HFFc6 (cell line): Measurements from ENCODE around the gene EMB. TPM values are rescaled to one million over a fixed set of nuclear protein-coding genes. Genes with fewer than 3 reads are reported as not detected.
"Not testable (repeated sequence)": the region's sequence is repeated elsewhere in the genome, so short reads cannot be mapped to it uniquely, and the experiment has no call there.

ENCODE experiments used
- DNase-seq: peaks from one replicate; pipeline ENCODE4 v3.0.0-alpha.2; 2018
- H3K27ac Mint-ChIP-seq: 2 replicates; pipeline ENCODE4 v1.8.0; 2020; ENCODE audit warnings: mild to moderate bottlenecking, mixed read lengths
- H3K27me3 Mint-ChIP-seq: 2 replicates; pipeline ENCODE4 v1.8.0; 2021; ENCODE audit warnings: mild to moderate bottlenecking, moderate library complexity, mixed read lengths; ENCODE audit not compliant: insufficient read depth
- H3K36me3 Mint-ChIP-seq: 2 replicates; pipeline ENCODE4 v1.8.0; 2021; ENCODE audit warnings: low read depth, mixed read lengths
- H3K4me1 Mint-ChIP-seq: 2 replicates; pipeline ENCODE4 v1.8.0; 2020; ENCODE audit warnings: low read depth, mixed read lengths
- H3K4me3 Mint-ChIP-seq: 2 replicates; pipeline ENCODE4 v1.8.0; 2020; ENCODE audit warnings: mild to moderate bottlenecking, moderate library complexity, mixed read lengths
- H3K9me3 Mint-ChIP-seq: 2 replicates; pipeline ENCODE4 v1.8.0; 2020; ENCODE audit warnings: mild to moderate bottlenecking, mixed read lengths
- total RNA-seq, 6 experiments: library from RNA; stranded (reverse); fragmentation: NEBNext Ultra II Directional; extraction: Animal tissue kit (Norgen Biotek cat#: 25700); gene quantifications; 2 replicates in 1 of 6; 3 replicates in 5 of 6; pipeline ENCODE4 v1.2.3, GENCODE V29; 2021
- TF ChIP-seq, protein P1 (sequence below): fragments of 200-600 bp; sonication (generic); IDR thresholded peaks from 2 replicates; pipeline ENCODE4 v1.5.0; 2021; ENCODE audit warnings: antibody characterized with exemption, mild to moderate bottlenecking

Gene EMB
- total RNA-seq, 6 experiments from 2014 or later, result not detected

GRCh38 chr5:50447941-50448340 lies 6.9 kb upstream of the EMB start:
- TF ChIP-seq, protein P1, sequence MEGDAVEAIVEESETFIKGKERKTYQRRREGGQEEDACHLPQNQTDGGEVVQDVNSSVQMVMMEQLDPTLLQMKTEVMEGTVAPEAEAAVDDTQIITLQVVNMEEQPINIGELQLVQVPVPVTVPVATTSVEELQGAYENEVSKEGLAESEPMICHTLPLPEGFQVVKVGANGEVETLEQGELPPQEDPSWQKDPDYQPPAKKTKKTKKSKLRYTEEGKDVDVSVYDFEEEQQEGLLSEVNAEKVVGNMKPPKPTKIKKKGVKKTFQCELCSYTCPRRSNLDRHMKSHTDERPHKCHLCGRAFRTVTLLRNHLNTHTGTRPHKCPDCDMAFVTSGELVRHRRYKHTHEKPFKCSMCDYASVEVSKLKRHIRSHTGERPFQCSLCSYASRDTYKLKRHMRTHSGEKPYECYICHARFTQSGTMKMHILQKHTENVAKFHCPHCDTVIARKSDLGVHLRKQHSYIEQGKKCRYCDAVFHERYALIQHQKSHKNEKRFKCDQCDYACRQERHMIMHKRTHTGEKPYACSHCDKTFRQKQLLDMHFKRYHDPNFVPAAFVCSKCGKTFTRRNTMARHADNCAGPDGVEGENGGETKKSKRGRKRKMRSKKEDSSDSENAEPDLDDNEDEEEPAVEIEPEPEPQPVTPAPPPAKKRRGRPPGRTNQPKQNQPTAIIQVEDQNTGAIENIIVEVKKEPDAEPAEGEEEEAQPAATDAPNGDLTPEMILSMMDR, result no peak
- Mint-ChIP-seq H3K36me3 (no peaks in the 10 kb centered on the region), H3K4me1 (no peaks in the 10 kb centered on the region), H3K27ac (no peak overlapping the region), H3K4me3 (no peak overlapping the region), H3K27me3 (no peaks in the 10 kb centered on the region), H3K9me3 (peaks cover 18% of the 10 kb centered on the region)
- no peak for DNase-seq

- DNase-seq, result no peak
- H3K4me1 Mint-ChIP-seq, result no peaks in the 10 kb centered on the region
- peaks cover 18% of the 10 kb centered on the region for H3K9me3 Mint-ChIP-seq
- TF ChIP-seq, protein P1, result no peak
- H3K36me3 Mint-ChIP-seq, result no peaks in the 10 kb centered on the region
- no peak overlapping the region for H3K4me3 Mint-ChIP-seq
- no peak overlapping the region for H3K27ac Mint-ChIP-seq
- H3K27me3 Mint-ChIP-seq, result no peaks in the 10 kb centered on the region
Measured at GRCh38 chr5:50447228-50447627, 6.1 kb upstream of the EMB start.

DNA sequence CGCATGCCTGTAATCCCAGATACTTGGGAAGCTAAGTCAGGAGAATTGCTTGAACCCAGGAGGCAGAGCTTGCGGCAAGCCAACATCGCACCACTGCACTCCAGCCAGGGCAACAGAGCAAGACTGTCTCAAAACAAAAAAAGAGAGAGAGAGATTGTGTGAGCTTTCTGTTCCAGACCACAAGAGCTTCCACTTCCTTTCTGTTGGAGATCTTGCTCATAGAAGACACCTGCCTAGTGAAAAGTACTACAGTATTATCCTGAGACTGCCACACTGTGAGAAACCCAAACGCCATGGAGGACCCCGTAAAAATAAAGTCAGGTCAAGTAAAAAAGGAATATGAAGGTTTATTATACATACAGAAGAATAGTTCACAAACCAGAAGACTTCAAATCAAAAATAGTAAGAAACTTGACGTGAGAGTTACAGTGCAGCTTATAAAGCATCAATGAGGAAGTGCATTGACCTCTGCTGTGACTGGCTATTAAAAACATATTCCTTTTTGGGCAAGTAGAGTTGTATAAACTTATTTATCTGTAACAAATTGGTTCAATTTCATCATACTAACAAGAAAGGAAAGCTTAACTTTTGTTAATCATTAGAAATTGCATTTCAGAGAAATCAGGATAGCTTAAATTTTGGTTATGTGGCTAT lies 4.3 kb upstream of the EMB start:
- Mint-ChIP-seq H3K4me3 (no peak overlapping the region), H3K4me1 (no peaks in the 10 kb centered on the region), H3K27me3 (no peaks in the 10 kb centered on the region), H3K9me3 (peaks cover 17% of the 10 kb centered on the region), H3K27ac (no peak overlapping the region), H3K36me3 (no peaks in the 10 kb centered on the region)
- no peak for DNase-seq
- TF ChIP-seq, protein P1, result no peak

DNA sequence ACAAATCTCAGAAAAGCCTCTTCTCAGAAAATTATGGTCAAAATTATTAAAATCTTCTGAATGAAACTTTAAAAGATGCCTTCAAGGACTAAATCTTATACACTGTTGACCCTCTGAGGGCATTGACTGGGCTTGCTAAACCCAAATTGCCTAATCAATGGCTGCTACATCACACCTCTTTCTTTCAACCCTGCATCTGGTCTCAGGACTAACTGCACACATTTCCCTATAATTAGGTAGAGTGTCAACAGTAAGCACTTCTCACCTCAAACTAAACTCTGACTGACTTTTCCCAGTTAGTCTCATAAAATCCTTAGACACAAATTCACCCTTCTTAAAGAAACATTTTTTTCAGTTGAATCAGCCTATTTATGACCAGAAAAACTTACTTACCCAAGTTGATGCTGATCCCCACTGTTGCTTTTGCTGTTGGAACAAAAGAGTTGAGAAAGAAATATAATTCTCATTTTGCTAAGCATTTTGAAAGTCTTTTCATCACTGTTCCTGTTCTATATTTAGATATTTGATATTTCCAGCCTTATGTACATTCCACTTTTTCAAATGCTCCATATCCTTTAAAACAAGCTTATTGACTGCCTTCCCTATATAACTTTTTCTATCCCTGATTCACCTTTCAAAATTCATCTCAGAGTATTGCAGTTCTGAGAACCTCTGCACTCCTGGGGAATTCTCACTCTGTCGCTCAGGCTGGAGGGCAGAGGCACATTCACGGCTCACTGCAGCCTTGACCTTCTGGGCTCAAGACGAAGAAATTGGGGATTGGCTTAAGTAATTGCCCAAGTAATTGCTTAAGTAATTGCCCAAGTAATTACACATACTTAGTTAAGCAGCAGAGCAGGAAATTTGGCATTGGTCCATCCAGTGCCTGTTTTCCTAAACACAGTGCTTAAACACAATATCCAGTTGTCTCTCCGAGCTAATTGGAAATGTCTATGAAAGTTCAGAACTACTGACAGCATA lies 1.8 kb upstream of the EMB start:
- peaks cover 13% of the 10 kb centered on the region for H3K9me3 Mint-ChIP-seq
- not testable (repeated sequence) for H3K36me3 Mint-ChIP-seq, H3K4me1 Mint-ChIP-seq, H3K27ac Mint-ChIP-seq, DNase-seq, H3K27me3 Mint-ChIP-seq, H3K4me3 Mint-ChIP-seq

DNA sequence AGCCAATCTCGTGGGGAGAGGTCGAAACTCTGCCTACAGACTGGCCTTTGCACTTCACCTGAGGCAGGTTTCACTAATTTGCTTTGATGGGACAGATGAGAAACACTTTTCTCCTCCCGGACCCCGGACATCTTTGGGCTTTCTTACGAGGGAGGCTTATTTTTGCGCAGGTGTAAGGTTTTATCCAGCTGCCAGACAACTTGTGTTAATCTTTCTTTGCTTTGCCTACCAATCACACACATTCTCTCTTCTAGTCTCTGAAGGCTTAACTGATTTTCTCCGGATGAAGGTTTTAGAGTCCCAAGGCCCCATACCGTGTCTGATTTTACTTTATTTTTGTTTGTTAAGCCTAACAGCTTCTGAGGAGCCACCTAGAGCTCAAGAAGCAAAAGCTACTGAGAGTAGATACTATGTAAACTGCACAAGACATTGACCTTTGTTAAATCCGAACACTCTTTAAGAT lies 436 bp upstream of the EMB start:
- no peak for DNase-seq
- Mint-ChIP-seq H3K4me1 (no peaks in the 10 kb centered on the region), H3K9me3 (peaks cover 9% of the 10 kb centered on the region), H3K4me3 (no peak overlapping the region), H3K36me3 (no peaks in the 10 kb centered on the region), H3K27me3 (no peaks in the 10 kb centered on the region), H3K27ac (no peak overlapping the region)
- TF ChIP-seq, protein P1, result no peak

DNA sequence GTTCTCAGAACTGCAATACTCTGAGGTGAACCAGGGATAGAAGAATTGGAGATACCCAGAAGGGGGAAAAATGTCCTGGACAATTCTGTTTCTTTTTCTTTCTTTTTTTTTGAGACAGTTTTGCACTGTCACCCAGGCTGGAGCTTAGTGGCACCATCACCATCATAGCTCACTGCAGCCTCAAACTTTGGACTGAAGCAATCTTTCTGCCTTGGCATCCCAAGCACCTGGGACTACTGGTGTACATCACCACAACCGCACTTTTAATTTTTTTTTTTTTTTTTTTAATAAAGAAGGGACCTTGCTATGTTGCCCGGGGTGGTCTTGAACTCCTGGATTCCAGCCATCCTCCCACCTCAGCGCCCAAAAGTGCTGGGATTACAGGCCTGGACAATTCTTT lies 1.9 kb downstream of the EMB start:
- TF ChIP-seq, protein P1, result no peak
- Mint-ChIP-seq H3K27me3 (no peaks in the 10 kb centered on the region), H3K27ac (no peak overlapping the region), H3K4me1 (no peaks in the 10 kb centered on the region), H3K4me3 (no peak overlapping the region), H3K36me3 (no peaks in the 10 kb centered on the region), H3K9me3 (peaks cover 9% of the 10 kb centered on the region)
- DNase-seq, result no peak

- DNase-seq, H3K4me1 Mint-ChIP-seq, H3K4me3 Mint-ChIP-seq: not testable (repeated sequence)
Measured at GRCh38 chr5:50438060-50438459, 3.0 kb downstream of the EMB start.

More at GRCh38 chr5:50438060-50438459, 3.0 kb downstream of the EMB start:
- not testable (repeated sequence) for H3K27me3 Mint-ChIP-seq, H3K27ac Mint-ChIP-seq, H3K9me3 Mint-ChIP-seq, H3K36me3 Mint-ChIP-seq
